ENCODE results near the gene FHIT.
"Not testable (repeated sequence)": the region's sequence is repeated elsewhere in the genome, so short reads cannot be mapped to it uniquely, and the experiment has no call there.

The FHIT gene

GRCh38 chr3:60573494-60573893, 677.8 kb downstream of the FHIT start:
- no peak for DNase-seq (ENCODE audit: low read depth, low spot score)

- DNase-seq (ENCODE audit: low read depth, low spot score), result no peak
Observed at GRCh38 chr3:60571511-60571910, 679.7 kb downstream of the FHIT start.

- DNase-seq (ENCODE audit: low read depth, low spot score), result no peak
Observed at GRCh38 chr3:60557122-60557521, 694.1 kb downstream of the FHIT start.

GRCh38 chr3:60555686-60556354, 695.4 kb downstream of the FHIT start:
- peak; percentile 53 for DNase-seq (ENCODE audit: low read depth, low spot score)

GRCh38 chr3:60553144-60553543, 698.1 kb downstream of the FHIT start:
- no peak for DNase-seq (ENCODE audit: low read depth, low spot score)

GRCh38 chr3:60552581-60552980, 698.7 kb downstream of the FHIT start:
- no peak for DNase-seq (ENCODE audit: low read depth, low spot score)

- DNase-seq (ENCODE audit: low read depth, low spot score), result no peak
Observed at GRCh38 chr3:60551455-60552209, 699.6 kb downstream of the FHIT start.

- no peak for DNase-seq (ENCODE audit: low read depth, low spot score)
Observed at GRCh38 chr3:60549863-60550262, 701.4 kb downstream of the FHIT start.

- DNase-seq (ENCODE audit: low read depth, low spot score), result no peak
Observed at GRCh38 chr3:60542995-60543394, 708.3 kb downstream of the FHIT start.

- not testable (repeated sequence) for DNase-seq (ENCODE audit: low read depth, low spot score)
Observed at GRCh38 chr3:60539394-60539793, 711.9 kb downstream of the FHIT start.

GRCh38 chr3:60536420-60536819, 714.8 kb downstream of the FHIT start:
- no peak for DNase-seq (ENCODE audit: low read depth, low spot score)

GRCh38 chr3:60531759-60532158, 719.5 kb downstream of the FHIT start:
- no peak for DNase-seq (ENCODE audit: low read depth, low spot score)

- no peak for DNase-seq (ENCODE audit: low read depth, low spot score)
Observed at GRCh38 chr3:60528651-60529050, 722.6 kb downstream of the FHIT start.

GRCh38 chr3:60523536-60523935, 727.7 kb downstream of the FHIT start:
- no peak for DNase-seq (ENCODE audit: low read depth, low spot score)

GRCh38 chr3:60517134-60517533, 734.1 kb downstream of the FHIT start:
- no peak for DNase-seq (ENCODE audit: low read depth, low spot score)

GRCh38 chr3:60514866-60515265, 736.4 kb downstream of the FHIT start:
- peak; percentile 45 for DNase-seq (ENCODE audit: low read depth, low spot score)

GRCh38 chr3:60514085-60514649, 737.1 kb downstream of the FHIT start:
- DNase-seq (ENCODE audit: low read depth, low spot score), result no peak

GRCh38 chr3:60513241-60513640, 738.0 kb downstream of the FHIT start:
- DNase-seq (ENCODE audit: low read depth, low spot score), result no peak

GRCh38 chr3:60512506-60512905, 738.7 kb downstream of the FHIT start:
- no peak for DNase-seq (ENCODE audit: low read depth, low spot score)

- DNase-seq (ENCODE audit: low read depth, low spot score), result no peak
Observed at GRCh38 chr3:60509471-60509870, 741.8 kb downstream of the FHIT start.

GRCh38 chr3:60504827-60505457, 746.3 kb downstream of the FHIT start:
- no peak for DNase-seq (ENCODE audit: low read depth, low spot score)

- DNase-seq (ENCODE audit: low read depth, low spot score), result no peak
Observed at GRCh38 chr3:60501314-60501713, 749.9 kb downstream of the FHIT start.
